ENCODE measurements around the gene BMP8A.
"Not testable (repeated sequence)": the region's sequence is repeated elsewhere in the genome, so short reads cannot be mapped to it uniquely, and the experiment has no call there.

- TF ChIP-seq CTCF, EP300, POLR2AphosphoS5 (IDR thresholded peaks at IDR 0.05): not testable (repeated sequence)
Observed at GRCh38 chr1:39498096-39498710, 6.8 kb downstream of the BMP8A start.
